Astrocyte (in vitro differentiated cells and primary cell): ENCODE results near the gene PLD5.

Experiments
- CTCF ChIP-seq: IDR thresholded peaks from 2 replicates; pipeline ENCODE4 v1.5.1; 2011; ENCODE audit warnings: low read depth, mild to moderate bottlenecking, inconsistent platforms, low read length, moderate library complexity; ENCODE audit not compliant: insufficient read depth
- EZH2 ChIP-seq: IDR thresholded peaks from 2 replicates; pipeline ENCODE4 v1.6.1; 2012; ENCODE audit warnings: mild to moderate bottlenecking, low read length, inconsistent platforms; ENCODE audit not compliant: insufficient read depth

GRCh38 chr1:242477944-242478343, 46.6 kb downstream of the PLD5 start:
- TF ChIP-seq CTCF (no peak), EZH2 (no peak)
